RWPE1 (cell line): ENCODE results near the gene CDH20.

Experiments used
- CTCF ChIA-PET: fragments of 350-600 bp; sonication (Branson Sonifier 250); formaldehyde crosslinking; extraction: SDS; loops from one replicate; lab custom pipeline; 2021; lab: Yijun Ruan, JAX
- POLR2A ChIA-PET: fragments of 400-600 bp; formaldehyde crosslinking; extraction: SDS; loops from one replicate; lab custom pipeline; 2020; ENCODE audit warnings: antibody characterized with exemption; ENCODE audit not compliant: low non-redundant PET; lab: Yijun Ruan, JAX
- DNase-seq: peaks from one replicate; pipeline ENCODE4 v3.0.0; 2012; ENCODE audit warnings: low spot score
- H3K27ac ChIP-seq: fragments of 450-650 bp; 2 replicates; pipeline ENCODE4 v1.5.1; 2017
- CTCF ChIP-seq: fragments of 450-650 bp; conservative IDR thresholded peaks from 2 replicates; pipeline ENCODE4 v1.5.1; 2017; ENCODE audit warnings: low read depth, mild to moderate bottlenecking

CDH20 gene

GRCh38 chr18:61549889-61550288, 216.7 kb downstream of the CDH20 start:
- DNase-seq, result no peak
- CTCF ChIA-PET, result interaction anchor here (1.1 kb wide), 1 partner anchor 581 kb away, joined by 3 read pairs; no protein-coding TSS in a partner anchor
- TF ChIP-seq CTCF, result no peak
- POLR2A ChIA-PET, result no interaction called here
- H3K27ac ChIP-seq, result no peak overlapping the region

GRCh38 chr18:61551586-61551985, 218.4 kb downstream of the CDH20 start:
- H3K27ac ChIP-seq, result no peak overlapping the region
- peak; percentile 91 for TF ChIP-seq CTCF
- DNase-seq, result peak; percentile 67
- ChIA-PET POLR2A (no interaction called here), CTCF (interaction anchor here (0.6 kb wide), 1 partner anchor 580 kb away, joined by 5 read pairs; no protein-coding TSS in a partner anchor)

- no peak for DNase-seq
- TF ChIP-seq CTCF, result no peak
- CTCF ChIA-PET, result no interaction called here
- POLR2A ChIA-PET, result no interaction called here
- H3K27ac ChIP-seq, result no peak overlapping the region
Observed at GRCh38 chr18:61553045-61553659, 219.9 kb downstream of the CDH20 start.

- CTCF ChIA-PET, result no interaction called here
Observed at GRCh38 chr18:61554117-61554776, 221.0 kb downstream of the CDH20 start.

GRCh38 chr18:61554946-61555361, 221.7 kb downstream of the CDH20 start:
- H3K27ac ChIP-seq, result no peak overlapping the region
- POLR2A ChIA-PET, result no interaction called here
- CTCF ChIA-PET, result interaction anchor here (0.6 kb wide), 1 partner anchor 27 kb away, joined by 4 read pairs; no protein-coding TSS in a partner anchor
- no peak for TF ChIP-seq CTCF
- DNase-seq, result no peak

More at GRCh38 chr18:61554117-61554776, 221.0 kb downstream of the CDH20 start:
- no peak overlapping the region for H3K27ac ChIP-seq
- no peak for TF ChIP-seq CTCF
- POLR2A ChIA-PET, result no interaction called here
- no peak for DNase-seq

- no peak for DNase-seq
- ChIA-PET POLR2A (no interaction called here), CTCF (no interaction called here)
- H3K27ac ChIP-seq, result no peak overlapping the region
- TF ChIP-seq CTCF, result no peak
Observed at GRCh38 chr18:61556316-61556715, 223.1 kb downstream of the CDH20 start.
